CD14-positive monocyte (primary cell): ENCODE measurements around the gene PTGER4. TPM values are rescaled to one million over a fixed set of nuclear protein-coding genes. Genes with fewer than 3 reads are reported as not detected.

Source experiments
- DNase-seq, 3 donors: peaks; one replicate each; pipeline ENCODE4 v3.0.0-alpha.2; 2011 to 2022
- H2AFZ ChIP-seq: 2 replicates; pipeline ENCODE4 v1.6.0; 2012; ENCODE audit warnings: mild to moderate bottlenecking, low read depth, low read length, inconsistent platforms; ENCODE audit not compliant: insufficient read depth, poor library complexity, severe bottlenecking
- H3K27ac ChIP-seq, 2 donors: 1 replicate in 1 of 2; 2 replicates in 1 of 2; pipeline ENCODE4 v1.5.1; 2012 to 2013; ENCODE audit warnings: low read length in 2 of 2, control low read depth in 1 of 2, inconsistent platforms in 1 of 2, low read depth in 1 of 2, mild to moderate bottlenecking in 1 of 2
- H3K27me3 ChIP-seq, 2 donors: one replicate each; pipeline versions ENCODE4 v1.6.0 to v1.6.1; 2011 to 2013; ENCODE audit warnings: low read length in 2 of 2; ENCODE audit not compliant: control insufficient read depth in 2 of 2, insufficient read depth in 2 of 2
- H3K36me3 ChIP-seq, 2 donors: replicated peaks in 1 of 2; 1 replicate in 1 of 2; 2 replicates in 1 of 2; pipeline versions ENCODE4 v1.5.1 to v1.6.1; 2012 to 2013; ENCODE audit warnings: low read length in 2 of 2, control low read depth in 1 of 2, inconsistent platforms in 1 of 2, mild to moderate bottlenecking in 1 of 2; ENCODE audit not compliant: insufficient read depth in 2 of 2, control insufficient read depth in 1 of 2
- H3K4me1 ChIP-seq, 2 donors: 1 replicate in 1 of 2; 2 replicates in 1 of 2; pipeline versions ENCODE4 v1.5.1 to v1.6.1; 2012 to 2013; ENCODE audit warnings: low read length in 2 of 2, control low read depth in 1 of 2, inconsistent platforms in 1 of 2, mild to moderate bottlenecking in 1 of 2, moderate library complexity in 1 of 2; ENCODE audit not compliant: insufficient read depth in 2 of 2, control insufficient read depth in 1 of 2
- H3K4me2 ChIP-seq: replicated peaks from 2 replicates; pipeline ENCODE3; 2012; ENCODE audit warnings: low read length, moderate library complexity, mild to moderate bottlenecking; ENCODE audit not compliant: poor library complexity, severe bottlenecking; ENCODE audit errors: extremely low read depth
- H3K4me3 ChIP-seq, 3 experiments: fragments of 200-600 bp in 1 of 3; sonication (generic) in 1 of 3; replicated peaks in 1 of 3; 1 replicate in 2 of 3; 2 replicates in 1 of 3; pipeline ENCODE4 v1.5.1; 2011 to 2013; ENCODE audit warnings: low read length in 3 of 3, mild to moderate bottlenecking in 3 of 3, control low read depth in 2 of 3, low read depth in 2 of 3, inconsistent platforms in 1 of 3, moderate library complexity in 1 of 3
- H3K79me2 ChIP-seq: 2 replicates; pipeline ENCODE4 v1.6.0; 2012; ENCODE audit warnings: mild to moderate bottlenecking, control low read depth, inconsistent platforms, low read length, moderate library complexity; ENCODE audit not compliant: insufficient read depth
- H3K9ac ChIP-seq: 2 replicates; pipeline ENCODE4 v1.6.0; 2017; ENCODE audit warnings: low read length, mild to moderate bottlenecking; ENCODE audit not compliant: insufficient read depth, poor library complexity, severe bottlenecking
- H3K9me3 ChIP-seq, 2 donors: replicated peaks in 1 of 2; 1 replicate in 1 of 2; 2 replicates in 1 of 2; pipeline versions ENCODE4 v1.5.1 to v1.6.1; 2012 to 2013; ENCODE audit warnings: low read length in 2 of 2, control low read depth in 1 of 2; ENCODE audit not compliant: control insufficient read depth in 1 of 2, insufficient read depth in 1 of 2
- H4K20me1 ChIP-seq: 2 replicates; pipeline ENCODE4 v1.6.0; 2012; ENCODE audit warnings: mild to moderate bottlenecking, low read length, control low read depth, moderate library complexity; ENCODE audit not compliant: insufficient read depth
- H3K27ac Mint-ChIP-seq, 7 donors: one replicate each; pipeline ENCODE4 v1.8.0; 2020; ENCODE audit warnings: mild to moderate bottlenecking in 7 of 7, mixed read lengths in 7 of 7, moderate library complexity in 6 of 7, inconsistent platforms in 2 of 7
- H3K27me3 Mint-ChIP-seq, 3 donors: one replicate each; pipeline ENCODE4 v1.8.0; 2021 to 2022; ENCODE audit warnings: low read depth in 3 of 3, mild to moderate bottlenecking in 3 of 3, mixed read lengths in 3 of 3, moderate library complexity in 3 of 3, inconsistent platforms in 1 of 3
- H3K36me3 Mint-ChIP-seq, 2 donors: one replicate each; pipeline ENCODE4 v1.8.0; 2020; ENCODE audit warnings: mixed read lengths in 2 of 2, inconsistent platforms in 1 of 2, mild to moderate bottlenecking in 1 of 2
- H3K4me1 Mint-ChIP-seq: one replicate; pipeline ENCODE4 v1.8.0; 2020; ENCODE audit warnings: mild to moderate bottlenecking, mixed read lengths
- H3K4me3 Mint-ChIP-seq, 2 donors: one replicate each; pipeline ENCODE4 v1.8.0; 2020; ENCODE audit warnings: mild to moderate bottlenecking in 2 of 2, mixed read lengths in 2 of 2, moderate library complexity in 1 of 2
- H3K9me3 Mint-ChIP-seq, 7 donors: one replicate each; pipeline ENCODE4 v1.8.0; 2020 to 2022; ENCODE audit warnings: mixed read lengths in 7 of 7, mild to moderate bottlenecking in 6 of 7, moderate library complexity in 6 of 7, inconsistent platforms in 2 of 7
- WGBS: methylation state at CpG from one replicate; pipeline ENCODE4 v1.1.5; 2013; ENCODE audit warnings: missing lambda C conversion rate; ENCODE audit not compliant: insufficient coverage; 5-methylcytosine and 5-hydroxymethylcytosine counted together
- intact Hi-C, 2 donors: fragments of 100-400 bp; cut with micrococcal nuclease; formaldehyde crosslinking; loops; one replicate each; pipeline versions ENCODE4 v1.15.0 to v1.15.1; 2023
- polyA plus RNA-seq, 3 donors: library from polyadenylated mRNA; depleted of rRNA in 1 of 3; unstranded in 2 of 3; stranded (reverse) in 1 of 3; fragments of 300-500 nt in 2 of 3; fragments of >200 nt in 1 of 3; fragmentation: Illumina TruSeq in 2 of 3; gene quantifications; 1 replicate in 2 of 3; 2 replicates in 1 of 3; pipeline ENCODE4 v1.2.3, GENCODE V29; 2012 to 2021
- TF ChIP-seq, protein P1 (sequence below): fragments of 200-600 bp; IDR thresholded peaks from one replicate; pipeline ENCODE4 v1.8.0; 2022; ENCODE audit warnings: antibody characterized with exemption, mild to moderate bottlenecking

Gene PTGER4
- polyA plus RNA-seq, 3 donors: 44.4 to 119 (median 64.3) TPM

DNA sequence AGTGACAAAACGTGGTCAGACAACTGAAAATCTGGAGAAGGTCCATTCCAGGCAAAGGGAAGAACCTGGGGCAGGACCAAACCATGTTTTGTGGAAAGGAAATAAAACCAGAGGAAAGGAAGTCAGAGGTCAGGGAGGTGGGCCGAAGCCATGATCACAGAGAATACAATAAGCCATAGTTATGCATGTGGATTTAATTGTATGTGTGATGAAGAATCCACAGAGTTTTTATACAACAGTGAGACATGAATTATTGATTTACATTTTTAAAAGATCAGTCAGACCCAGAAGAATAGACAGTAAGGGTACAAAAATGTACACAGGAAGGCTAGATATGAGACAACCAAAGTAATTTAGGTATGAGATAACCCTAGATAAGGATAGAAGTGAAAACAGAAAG, 55.3 kb downstream of the PTGER4 start:
- peaks cover 0 to 4% (median 0%) of the 10 kb centered on the region in 7 donors for H3K9me3 Mint-ChIP-seq
- Histone ChIP-seq H3K27me3 (no peaks in the 10 kb centered on the region), H4K20me1 (no peaks in the 10 kb centered on the region), H2AFZ (no peak overlapping the region), H3K4me2 (no peak overlapping the region), H3K9ac (no peak overlapping the region), H3K36me3 (peaks cover 0 to 19% of the 10 kb centered on the region in 2 donors), H3K9me3 (peaks cover 0 to 4% of the 10 kb centered on the region in 2 donors), H3K79me2 (no peaks in the 10 kb centered on the region), H3K4me3 (no peak overlapping the region), H3K4me1 (peaks cover 8 to 13% of the 10 kb centered on the region in 2 donors), H3K27ac (no peak overlapping the region)
- TF ChIP-seq, protein P1, sequence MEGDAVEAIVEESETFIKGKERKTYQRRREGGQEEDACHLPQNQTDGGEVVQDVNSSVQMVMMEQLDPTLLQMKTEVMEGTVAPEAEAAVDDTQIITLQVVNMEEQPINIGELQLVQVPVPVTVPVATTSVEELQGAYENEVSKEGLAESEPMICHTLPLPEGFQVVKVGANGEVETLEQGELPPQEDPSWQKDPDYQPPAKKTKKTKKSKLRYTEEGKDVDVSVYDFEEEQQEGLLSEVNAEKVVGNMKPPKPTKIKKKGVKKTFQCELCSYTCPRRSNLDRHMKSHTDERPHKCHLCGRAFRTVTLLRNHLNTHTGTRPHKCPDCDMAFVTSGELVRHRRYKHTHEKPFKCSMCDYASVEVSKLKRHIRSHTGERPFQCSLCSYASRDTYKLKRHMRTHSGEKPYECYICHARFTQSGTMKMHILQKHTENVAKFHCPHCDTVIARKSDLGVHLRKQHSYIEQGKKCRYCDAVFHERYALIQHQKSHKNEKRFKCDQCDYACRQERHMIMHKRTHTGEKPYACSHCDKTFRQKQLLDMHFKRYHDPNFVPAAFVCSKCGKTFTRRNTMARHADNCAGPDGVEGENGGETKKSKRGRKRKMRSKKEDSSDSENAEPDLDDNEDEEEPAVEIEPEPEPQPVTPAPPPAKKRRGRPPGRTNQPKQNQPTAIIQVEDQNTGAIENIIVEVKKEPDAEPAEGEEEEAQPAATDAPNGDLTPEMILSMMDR: no peak
- peaks cover 0 to 2% (median 0%) of the 10 kb centered on the region in 3 donors for H3K27me3 Mint-ChIP-seq
- H3K4me1 Mint-ChIP-seq: peaks cover 10% of the 10 kb centered on the region
- peaks cover 23 to 27% of the 10 kb centered on the region in 2 donors for H3K36me3 Mint-ChIP-seq
- intact Hi-C loops: loop anchor here (5.0 to 10.0 kb wide), 4 partner anchors 788 to 1150 kb away; no protein-coding TSS in a partner anchor
- H3K4me3 Mint-ChIP-seq: no peak overlapping the region
- WGBS: 96% methylated on average over 2 of the region's 2 CpGs
- no peak for DNase-seq
- H3K27ac Mint-ChIP-seq: peak overlapping the region in 3 of 7 donors; percentile 12 to 38 (median 25)

DNA sequence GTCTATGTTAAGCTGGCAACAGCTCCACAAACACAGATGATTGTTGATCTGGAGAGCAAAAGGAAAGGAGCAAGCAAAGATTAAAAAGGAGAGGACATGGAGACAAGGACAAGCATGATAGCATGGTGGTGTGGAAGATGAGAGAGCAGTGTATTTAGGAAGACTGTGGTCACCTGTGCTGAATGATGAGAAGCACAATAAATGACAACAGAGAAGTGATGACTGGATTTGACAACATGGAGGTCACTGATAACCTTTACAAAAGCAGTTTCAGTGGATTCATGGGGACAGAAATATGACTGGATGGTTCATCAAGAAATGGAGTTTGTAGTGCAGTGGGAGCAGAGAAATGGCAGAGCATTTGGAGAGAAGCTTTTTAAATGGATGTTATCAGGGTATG, 55.9 kb downstream of the PTGER4 start:
- intact Hi-C loops: loop anchor here in 1 of 2 donors (10.0 kb wide), 2 partner anchors 1021 to 1151 kb away; no protein-coding TSS in a partner anchor
- H3K36me3 ChIP-seq: peaks cover 2 to 24% of the 10 kb centered on the region in 2 donors
- TF ChIP-seq, protein P1: no peak
- H2AFZ ChIP-seq: no peak overlapping the region
- H3K36me3 Mint-ChIP-seq: peaks cover 27 to 32% of the 10 kb centered on the region in 2 donors
- H3K9me3 Mint-ChIP-seq: peaks cover 0 to 5% (median 2%) of the 10 kb centered on the region in 7 donors
- H3K27ac Mint-ChIP-seq: peak overlapping the region in 3 of 7 donors; percentile 4 to 51 (median 6)
- H3K27ac ChIP-seq: no peak overlapping the region
- H3K4me2 ChIP-seq: no peak overlapping the region
- H3K9ac ChIP-seq: no peak overlapping the region
- H4K20me1 ChIP-seq: no peaks in the 10 kb centered on the region
- H3K27me3 Mint-ChIP-seq: peaks cover 0 to 2% (median 0%) of the 10 kb centered on the region in 3 donors
- DNase-seq: no peak
- H3K79me2 ChIP-seq: no peaks in the 10 kb centered on the region
- peaks cover 10% of the 10 kb centered on the region for H3K4me1 Mint-ChIP-seq
- H3K9me3 ChIP-seq: peaks cover 0 to 7% of the 10 kb centered on the region in 2 donors
- no peak overlapping the region for H3K4me3 Mint-ChIP-seq
- no peak overlapping the region for H3K4me3 ChIP-seq
- peaks cover 8 to 13% of the 10 kb centered on the region in 2 donors for H3K4me1 ChIP-seq
- no peaks in the 10 kb centered on the region for H3K27me3 ChIP-seq
